Upper lobe of right lung (tissue), 1 donor: Measurements from ENCODE around the gene OR6C3. TPM values are rescaled to one million over a fixed set of nuclear protein-coding genes. Genes with fewer than 3 reads are reported as not detected.
"Not testable (repeated sequence)": the region's sequence is repeated elsewhere in the genome, so short reads cannot be mapped to it uniquely, and the experiment has no call there.

Source experiments
- ATAC-seq: fragments of 200-7000 bp; cut with Tn5 transposase; one replicate; pipeline ENCODE4 v1.9.1; 2020; ENCODE audit warnings: mild to moderate bottlenecking, moderate library complexity
- DNase-seq: peaks from one replicate; pipeline ENCODE4 v3.0.0-alpha.2; 2020
- H3K27ac ChIP-seq: fragments of 200-600 bp; one replicate; pipeline ENCODE4 v1.8.0; 2022
- H3K27me3 ChIP-seq: fragments of 200-600 bp; one replicate; pipeline ENCODE4 v1.8.0; 2022; ENCODE audit warnings: mild to moderate bottlenecking
- H3K36me3 ChIP-seq: fragments of 200-600 bp; one replicate; pipeline ENCODE4 v1.8.0; 2022
- H3K4me1 ChIP-seq: fragments of 200-600 bp; one replicate; pipeline ENCODE4 v1.8.0; 2022
- H3K4me3 ChIP-seq: fragments of 200-600 bp; one replicate; pipeline ENCODE4 v1.8.0; 2022; ENCODE audit warnings: mild to moderate bottlenecking
- H3K9me3 ChIP-seq: fragments of 200-600 bp; one replicate; pipeline ENCODE4 v1.8.0; 2022
- CTCF ChIP-seq: fragments of 200-600 bp; IDR thresholded peaks from one replicate; pipeline ENCODE4 v1.8.0; 2022; ENCODE audit warnings: antibody characterized with exemption
- intact Hi-C: fragments of 100-400 bp; cut with DNase I; formaldehyde crosslinking; loops from one replicate; pipeline ENCODE4 v1.11.0; 2022
- long read RNA-seq: library from polyadenylated mRNA; unstranded; transcript quantifications from one replicate; pipeline ENCODE4 v2.0.0, GENCODE V29; 2021
- total RNA-seq: library from RNA; stranded (reverse); fragmentation: NEBNext Ultra II Directional; extraction: Animal tissue kit (Norgen Biotek cat#: 25700); gene quantifications from one replicate; pipeline ENCODE4 v1.2.1, GENCODE V29; 2021
- donor health status: DM: no; HTN: yes; CAD: no; lungs with severe emphysema.

The OR6C3 gene
- not detected for total RNA-seq
- long read RNA-seq, result 0 reads

GRCh38 chr12:55330446-55330845 lies at the start of gene OR6C3:
Gene OR6C3, plus strand, starts transcription at chr12:55330746. Its CDS starts 955 bp downstream, at chr12:55331701.
- no peak for TF ChIP-seq CTCF
- no peak for ATAC-seq
- H3K4me1 ChIP-seq, result no peaks in the 10 kb centered on the region
- no peaks in the 10 kb centered on the region for H3K36me3 ChIP-seq
- no peaks in the 10 kb centered on the region for H3K9me3 ChIP-seq
- intact Hi-C loops, result no loop called here
- no peaks in the 10 kb centered on the region for H3K27me3 ChIP-seq
- no peak for DNase-seq
- H3K4me3 ChIP-seq, result no peak within 1 kb of the TSS
- H3K27ac ChIP-seq, result no peak within 1 kb of the TSS

- no peaks in the 10 kb centered on the region for H3K9me3 ChIP-seq
- no peaks in the 10 kb centered on the region for H3K4me1 ChIP-seq
- DNase-seq (no peak), ATAC-seq (no peak)
- no peak overlapping the region for H3K4me3 ChIP-seq
- no peaks in the 10 kb centered on the region for H3K36me3 ChIP-seq
- H3K27me3 ChIP-seq, result no peaks in the 10 kb centered on the region
- intact Hi-C loops, result no loop called here
- no peak for TF ChIP-seq CTCF
- no peak overlapping the region for H3K27ac ChIP-seq
Measured at GRCh38 chr12:55280991-55281390, 49.6 kb upstream of the OR6C3 start.

- no peak overlapping the region for H3K4me3 ChIP-seq
- no peaks in the 10 kb centered on the region for H3K9me3 ChIP-seq
- no peaks in the 10 kb centered on the region for H3K4me1 ChIP-seq
- no peak overlapping the region for H3K27ac ChIP-seq
- ATAC-seq (no peak), DNase-seq (no peak)
- intact Hi-C loops, result no loop called here
- H3K27me3 ChIP-seq, result no peaks in the 10 kb centered on the region
- H3K36me3 ChIP-seq, result no peaks in the 10 kb centered on the region
- TF ChIP-seq CTCF, result no peak
Measured at GRCh38 chr12:55289999-55290398, 40.5 kb upstream of the OR6C3 start.

- Histone ChIP-seq H3K36me3 (no peaks in the 10 kb centered on the region), H3K27me3 (no peaks in the 10 kb centered on the region)
- ATAC-seq, result no peak
Measured at GRCh38 chr12:55296469-55296868, 34.1 kb upstream of the OR6C3 start, which contains the start of gene OR6C6. Gene OR6C6, minus strand, starts transcription at chr12:55296569. Its CDS starts 1,337 bp downstream, at chr12:55295232.

GRCh38 chr12:55314043-55314442 lies 16.5 kb upstream of the OR6C3 start, which contains the start of gene OR6C1:
Gene OR6C1, plus strand, starts transcription at chr12:55314343. Its CDS starts 6,257 bp downstream, at chr12:55320600.
- Histone ChIP-seq H3K9me3 (no peaks in the 10 kb centered on the region), H3K4me1 (no peaks in the 10 kb centered on the region), H3K4me3 (no peak within 1 kb of the TSS), H3K27ac (no peak within 1 kb of the TSS), H3K36me3 (no peaks in the 10 kb centered on the region), H3K27me3 (no peaks in the 10 kb centered on the region)
- no peak for TF ChIP-seq CTCF
- no peak for ATAC-seq
- DNase-seq, result no peak
- intact Hi-C loops, result no loop called here

More at GRCh38 chr12:55296469-55296868, 34.1 kb upstream of the OR6C3 start, which contains the start of gene OR6C6:
- no peak within 1 kb of the TSS for H3K27ac ChIP-seq
- intact Hi-C loops, result no loop called here
- DNase-seq, result no peak
- no peaks in the 10 kb centered on the region for H3K9me3 ChIP-seq
- no peak within 1 kb of the TSS for H3K4me3 ChIP-seq
- TF ChIP-seq CTCF, result no peak
- H3K4me1 ChIP-seq, result no peaks in the 10 kb centered on the region

- TF ChIP-seq CTCF, result no peak
- Histone ChIP-seq H3K4me1 (no peaks in the 10 kb centered on the region), H3K9me3 (no peaks in the 10 kb centered on the region), H3K36me3 (no peaks in the 10 kb centered on the region), H3K4me3 (no peak overlapping the region), H3K27ac (no peak overlapping the region), H3K27me3 (no peaks in the 10 kb centered on the region)
- ATAC-seq (no peak), DNase-seq (no peak)
- intact Hi-C loops, result no loop called here
Measured at GRCh38 chr12:55320201-55320600, 10.3 kb upstream of the OR6C3 start.

- DNase-seq, H3K4me3 ChIP-seq, ATAC-seq, H3K4me1 ChIP-seq, H3K27ac ChIP-seq, H3K36me3 ChIP-seq, H3K9me3 ChIP-seq, intact Hi-C loops, H3K27me3 ChIP-seq: not testable (repeated sequence)
Measured at GRCh38 chr12:55325801-55326200, 4.7 kb upstream of the OR6C3 start.
